Keratinocyte (primary cell): Measurements from ENCODE around the gene EGFL7. TPM values are rescaled to one million over a fixed set of nuclear protein-coding genes. Genes with fewer than 3 reads are reported as not detected.

ENCODE experiments used
- DNase-seq: peaks from one replicate; pipeline ENCODE4 v3.0.0-alpha.2; 2011; ENCODE audit warnings: low read depth, missing footprints, low spot score
- FAIRE-seq: peaks from 2 replicates; lab custom pipeline; 2011; peaks lifted over from hg19 to GRCh38; lab: Jason Lieb, UNC
- H2AFZ ChIP-seq: 2 replicates; pipeline ENCODE4 v1.6.0; 2012; ENCODE audit warnings: low read length, control low read depth, inconsistent platforms; ENCODE audit not compliant: control insufficient read depth
- H3K27ac ChIP-seq: 2 replicates; pipeline ENCODE4 v1.5.1; 2011; ENCODE audit warnings: low read length; ENCODE audit not compliant: control insufficient read depth, insufficient read depth
- H3K27me3 ChIP-seq: 3 replicates; pipeline ENCODE4 v1.6.0; 2011; ENCODE audit warnings: low read length; ENCODE audit not compliant: control insufficient read depth, insufficient read depth; ENCODE audit errors: extremely low read depth
- H3K36me3 ChIP-seq, 2 experiments: 2 replicates in 1 of 2; 3 replicates in 1 of 2; pipeline ENCODE4 v1.5.1; 2011; ENCODE audit warnings: low read length in 2 of 2, mild to moderate bottlenecking in 1 of 2; ENCODE audit not compliant: control insufficient read depth in 2 of 2, insufficient read depth in 2 of 2; ENCODE audit errors: extremely low read depth in 1 of 2
- H3K4me1 ChIP-seq: 3 replicates; pipeline ENCODE4 v1.5.1; 2011; ENCODE audit warnings: low read length; ENCODE audit not compliant: control insufficient read depth, insufficient read depth; ENCODE audit errors: extremely low read depth
- H3K4me2 ChIP-seq: 3 replicates; pipeline ENCODE4 v1.6.0; 2011; ENCODE audit warnings: low read depth, low read length; ENCODE audit not compliant: control insufficient read depth, insufficient read depth; ENCODE audit errors: extremely low read depth
- H3K4me3 ChIP-seq, 3 experiments: fragments of 200-600 bp in 1 of 3; sonication (generic) in 1 of 3; 2 replicates in 2 of 3; 3 replicates in 1 of 3; pipeline ENCODE4 v1.5.1; 2011 to 2016; ENCODE audit warnings: low read length in 3 of 3, mild to moderate bottlenecking in 3 of 3, control low read depth in 2 of 3, inconsistent platforms in 1 of 3, low read depth in 1 of 3, mixed read lengths in 1 of 3, mixed run types in 1 of 3, moderate library complexity in 1 of 3; ENCODE audit not compliant: control insufficient read depth in 2 of 3, insufficient read depth in 2 of 3; ENCODE audit errors: extremely low read depth in 1 of 3
- H3K79me2 ChIP-seq: 2 replicates; pipeline ENCODE4 v1.6.0; 2012; ENCODE audit warnings: low read length; ENCODE audit not compliant: control insufficient read depth, insufficient read depth
- H3K9ac ChIP-seq: 3 replicates; pipeline ENCODE4 v1.6.0; 2011; ENCODE audit warnings: low read length; ENCODE audit not compliant: control insufficient read depth, insufficient read depth; ENCODE audit errors: extremely low read depth
- H3K9me1 ChIP-seq: 3 replicates; pipeline ENCODE4 v1.6.0; 2011; ENCODE audit warnings: low read length; ENCODE audit not compliant: control insufficient read depth, insufficient read depth; ENCODE audit errors: extremely low read depth
- H3K9me3 ChIP-seq: 2 replicates; pipeline ENCODE4 v1.5.1; 2012; ENCODE audit warnings: low read depth, low read length; ENCODE audit not compliant: control insufficient read depth
- H4K20me1 ChIP-seq: 3 replicates; pipeline ENCODE4 v1.6.0; 2011; ENCODE audit warnings: low read length; ENCODE audit not compliant: control insufficient read depth, insufficient read depth; ENCODE audit errors: extremely low read depth
- EZH2 ChIP-seq: IDR thresholded peaks from one replicate; pipeline ENCODE4 v1.6.1; 2012; ENCODE audit warnings: inconsistent platforms, mild to moderate bottlenecking, low read length, moderate library complexity
- dilution Hi-C: fragments of 300-500 bp; cut with MboI; formaldehyde crosslinking; loops from one replicate; pipeline ENCODE4 v1.7.0; 2020; ENCODE audit warnings: low sequenced_read_pairs; ENCODE audit not compliant: extremely low pct_ligation_motif_present
- polyA plus RNA-seq, 5 experiments: library from polyadenylated mRNA; depleted of rRNA in 3 of 5; stranded (reverse) in 3 of 5; stranded (forward) in 1 of 5; unstranded in 1 of 5; fragments of >200 nt; gene quantifications; 1 replicate in 1 of 5; 2 replicates in 3 of 5; 3 replicates in 1 of 5; pipeline versions ENCODE4 v1.2.1 to v1.2.3, GENCODE V29; 2011 to 2012; ENCODE audit warnings: missing spikeins in 2 of 5, low read depth in 1 of 5, low replicate concordance in 1 of 5
- TF ChIP-seq, protein P1 (sequence below), 3 experiments: IDR thresholded peaks in 1 of 3; conservative IDR thresholded peaks in 1 of 3; optimal IDR thresholded peaks in 1 of 3; 2 replicates in 2 of 3; 3 replicates in 1 of 3; pipeline versions ENCODE3 to v1.5.1; 2011; ENCODE audit warnings: low read length in 3 of 3, mild to moderate bottlenecking in 3 of 3, moderate library complexity in 2 of 3, control low read depth in 1 of 3, inconsistent platforms in 1 of 3; ENCODE audit not compliant: insufficient read depth in 2 of 3; ENCODE audit errors: extremely low read depth in 1 of 3

EGFL7 gene
- polyA plus RNA-seq, 1 donor (not counting 4 experiments of a cell fraction or from before 2014, with no cell fraction given): 4.2 TPM

GRCh38 chr9:136627703-136628102 is 35.0 kb upstream of the EGFL7 start:
- H3K27me3 ChIP-seq: peaks cover 7% of the 10 kb centered on the region
- no peaks in the 10 kb centered on the region for H3K36me3 ChIP-seq
- no peak overlapping the region for H3K27ac ChIP-seq
- DNase-seq: no peak
- no peaks in the 10 kb centered on the region for H4K20me1 ChIP-seq
- H3K79me2 ChIP-seq: no peaks in the 10 kb centered on the region
- H3K9ac ChIP-seq: peak overlapping the region; percentile 15
- dilution Hi-C loops: no loop called here
- H3K4me2 ChIP-seq: no peak overlapping the region
- H3K4me3 ChIP-seq: no peak overlapping the region
- no peak for TF ChIP-seq EZH2
- TF ChIP-seq, protein P1, sequence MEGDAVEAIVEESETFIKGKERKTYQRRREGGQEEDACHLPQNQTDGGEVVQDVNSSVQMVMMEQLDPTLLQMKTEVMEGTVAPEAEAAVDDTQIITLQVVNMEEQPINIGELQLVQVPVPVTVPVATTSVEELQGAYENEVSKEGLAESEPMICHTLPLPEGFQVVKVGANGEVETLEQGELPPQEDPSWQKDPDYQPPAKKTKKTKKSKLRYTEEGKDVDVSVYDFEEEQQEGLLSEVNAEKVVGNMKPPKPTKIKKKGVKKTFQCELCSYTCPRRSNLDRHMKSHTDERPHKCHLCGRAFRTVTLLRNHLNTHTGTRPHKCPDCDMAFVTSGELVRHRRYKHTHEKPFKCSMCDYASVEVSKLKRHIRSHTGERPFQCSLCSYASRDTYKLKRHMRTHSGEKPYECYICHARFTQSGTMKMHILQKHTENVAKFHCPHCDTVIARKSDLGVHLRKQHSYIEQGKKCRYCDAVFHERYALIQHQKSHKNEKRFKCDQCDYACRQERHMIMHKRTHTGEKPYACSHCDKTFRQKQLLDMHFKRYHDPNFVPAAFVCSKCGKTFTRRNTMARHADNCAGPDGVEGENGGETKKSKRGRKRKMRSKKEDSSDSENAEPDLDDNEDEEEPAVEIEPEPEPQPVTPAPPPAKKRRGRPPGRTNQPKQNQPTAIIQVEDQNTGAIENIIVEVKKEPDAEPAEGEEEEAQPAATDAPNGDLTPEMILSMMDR (optimal IDR thresholded peaks at IDR 0.05 in 1 of 3, IDR thresholded peaks at IDR 0.05 in 1 of 3, conservative IDR thresholded peaks at IDR 0.05 in 1 of 3; ENCODE audit: extremely low read depth in 1 of 3, insufficient read depth in 2 of 3, low read length in 3 of 3): no peak
- FAIRE-seq: no peak
- H2AFZ ChIP-seq: no peak overlapping the region
- H3K4me1 ChIP-seq: peaks cover 35% of the 10 kb centered on the region
- H3K9me1 ChIP-seq: no peaks in the 10 kb centered on the region
- peaks cover 2% of the 10 kb centered on the region for H3K9me3 ChIP-seq

DNA sequence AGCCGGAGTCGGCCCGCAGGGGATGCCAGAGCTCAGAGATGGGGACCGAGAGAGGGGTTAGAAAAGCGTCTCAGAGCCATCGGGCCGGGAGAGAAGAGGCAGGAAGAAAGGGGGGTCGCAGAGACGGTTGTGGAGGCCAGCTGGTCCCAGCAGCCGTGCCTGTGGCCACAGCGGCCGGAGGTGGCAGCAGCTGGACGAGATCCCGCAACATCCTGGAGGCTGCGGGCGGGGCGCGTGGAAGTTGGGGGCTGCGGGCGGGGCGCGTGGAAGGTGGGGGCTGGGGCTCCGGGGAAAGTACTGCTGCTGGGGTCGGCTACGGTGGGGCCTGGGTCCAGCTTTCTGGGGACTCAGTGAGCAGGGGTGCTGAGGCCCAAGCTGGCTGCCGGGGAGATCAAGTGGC is 34.4 kb upstream of the EGFL7 start:
- peaks cover 2% of the 10 kb centered on the region for H3K9me3 ChIP-seq
- FAIRE-seq (no peak), DNase-seq (no peak)
- no peaks in the 10 kb centered on the region for H3K36me3 ChIP-seq
- dilution Hi-C loops: no loop called here
- H3K9ac ChIP-seq: no peak overlapping the region
- TF ChIP-seq, protein P1 (optimal IDR thresholded peaks at IDR 0.05 in 1 of 3, IDR thresholded peaks at IDR 0.05 in 1 of 3, conservative IDR thresholded peaks at IDR 0.05 in 1 of 3; ENCODE audit: extremely low read depth in 1 of 3, insufficient read depth in 2 of 3, low read length in 3 of 3): no peak
- no peak for TF ChIP-seq EZH2
- H3K27me3 ChIP-seq: peaks cover 7% of the 10 kb centered on the region
- H3K27ac ChIP-seq: no peak overlapping the region
- no peak overlapping the region for H3K4me3 ChIP-seq
- no peak overlapping the region for H3K4me2 ChIP-seq
- H2AFZ ChIP-seq: no peak overlapping the region
- no peaks in the 10 kb centered on the region for H3K9me1 ChIP-seq
- H4K20me1 ChIP-seq: no peaks in the 10 kb centered on the region
- H3K4me1 ChIP-seq: peaks cover 30% of the 10 kb centered on the region
- H3K79me2 ChIP-seq: no peaks in the 10 kb centered on the region
